GM10266 (cell line): ENCODE measurements around the gene GPSM1.

Experiments used
- DNase-seq: peaks from one replicate; pipeline ENCODE4 v3.0.0; 2012; ENCODE audit errors: extremely low spot score
- TF ChIP-seq, protein P1 (sequence below): IDR thresholded peaks from 2 replicates; pipeline ENCODE4 v1.5.1; 2012; ENCODE audit warnings: mild to moderate bottlenecking, low read depth; ENCODE audit not compliant: control insufficient read depth, insufficient read depth; ENCODE audit errors: missing control alignments

The GPSM1 gene

GRCh38 chr9:136321561-136321960, 5.8 kb upstream of the GPSM1 start:
- no peak for DNase-seq
- TF ChIP-seq, protein P1, sequence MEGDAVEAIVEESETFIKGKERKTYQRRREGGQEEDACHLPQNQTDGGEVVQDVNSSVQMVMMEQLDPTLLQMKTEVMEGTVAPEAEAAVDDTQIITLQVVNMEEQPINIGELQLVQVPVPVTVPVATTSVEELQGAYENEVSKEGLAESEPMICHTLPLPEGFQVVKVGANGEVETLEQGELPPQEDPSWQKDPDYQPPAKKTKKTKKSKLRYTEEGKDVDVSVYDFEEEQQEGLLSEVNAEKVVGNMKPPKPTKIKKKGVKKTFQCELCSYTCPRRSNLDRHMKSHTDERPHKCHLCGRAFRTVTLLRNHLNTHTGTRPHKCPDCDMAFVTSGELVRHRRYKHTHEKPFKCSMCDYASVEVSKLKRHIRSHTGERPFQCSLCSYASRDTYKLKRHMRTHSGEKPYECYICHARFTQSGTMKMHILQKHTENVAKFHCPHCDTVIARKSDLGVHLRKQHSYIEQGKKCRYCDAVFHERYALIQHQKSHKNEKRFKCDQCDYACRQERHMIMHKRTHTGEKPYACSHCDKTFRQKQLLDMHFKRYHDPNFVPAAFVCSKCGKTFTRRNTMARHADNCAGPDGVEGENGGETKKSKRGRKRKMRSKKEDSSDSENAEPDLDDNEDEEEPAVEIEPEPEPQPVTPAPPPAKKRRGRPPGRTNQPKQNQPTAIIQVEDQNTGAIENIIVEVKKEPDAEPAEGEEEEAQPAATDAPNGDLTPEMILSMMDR: no peak

- TF ChIP-seq, protein P1: no peak
- no peak for DNase-seq
Measured at GRCh38 chr9:136322756-136323330, 4.5 kb upstream of the GPSM1 start.

DNA sequence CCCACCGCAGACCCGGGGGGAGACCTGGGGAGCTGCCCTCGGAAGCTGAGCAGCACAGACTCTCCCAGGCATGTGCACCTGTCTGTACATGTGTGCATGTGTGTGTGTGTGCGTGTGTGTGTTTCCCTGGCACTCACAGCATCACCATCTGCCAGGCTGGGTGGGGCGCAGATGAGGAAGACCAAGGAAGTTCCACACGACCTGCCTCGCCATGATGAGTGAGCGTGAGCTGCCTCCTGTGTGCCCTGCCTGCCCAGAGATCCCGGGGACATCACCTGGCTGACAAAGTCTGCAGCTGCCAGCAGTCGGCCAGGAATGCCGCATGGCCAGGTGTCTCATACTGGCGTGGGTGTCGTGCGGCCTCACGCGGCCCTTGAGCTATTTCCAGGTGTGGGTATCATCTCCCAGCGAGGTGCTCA, 4.0 kb upstream of the GPSM1 start:
- TF ChIP-seq, protein P1: no peak

GRCh38 chr9:136324501-136325300, 2.6 kb upstream of the GPSM1 start:
- TF ChIP-seq, protein P1: no peak
- no peak for DNase-seq

More for the DNA sequence above, 4.0 kb upstream of the GPSM1 start:
- no peak for DNase-seq

DNA sequence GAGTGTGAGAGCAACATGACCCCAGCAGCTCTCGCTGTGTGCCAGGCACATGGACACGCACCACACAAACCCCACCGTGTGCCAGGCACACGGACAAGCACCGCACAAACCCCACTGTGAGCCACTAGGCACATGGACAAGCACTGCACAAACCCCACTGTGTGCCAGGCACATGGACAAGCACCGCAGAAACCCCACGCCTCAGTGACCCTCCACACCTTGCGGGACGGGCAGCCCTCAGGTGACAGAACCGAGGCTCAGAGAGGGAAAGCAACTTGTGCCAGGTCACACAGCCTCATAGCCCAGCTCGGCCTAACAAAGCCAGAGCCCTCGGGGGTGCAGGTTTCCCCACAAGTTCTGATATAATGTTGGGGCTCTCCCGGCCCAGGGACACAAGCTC, 2.0 kb upstream of the GPSM1 start:
- DNase-seq: no peak
- TF ChIP-seq, protein P1: no peak

DNA sequence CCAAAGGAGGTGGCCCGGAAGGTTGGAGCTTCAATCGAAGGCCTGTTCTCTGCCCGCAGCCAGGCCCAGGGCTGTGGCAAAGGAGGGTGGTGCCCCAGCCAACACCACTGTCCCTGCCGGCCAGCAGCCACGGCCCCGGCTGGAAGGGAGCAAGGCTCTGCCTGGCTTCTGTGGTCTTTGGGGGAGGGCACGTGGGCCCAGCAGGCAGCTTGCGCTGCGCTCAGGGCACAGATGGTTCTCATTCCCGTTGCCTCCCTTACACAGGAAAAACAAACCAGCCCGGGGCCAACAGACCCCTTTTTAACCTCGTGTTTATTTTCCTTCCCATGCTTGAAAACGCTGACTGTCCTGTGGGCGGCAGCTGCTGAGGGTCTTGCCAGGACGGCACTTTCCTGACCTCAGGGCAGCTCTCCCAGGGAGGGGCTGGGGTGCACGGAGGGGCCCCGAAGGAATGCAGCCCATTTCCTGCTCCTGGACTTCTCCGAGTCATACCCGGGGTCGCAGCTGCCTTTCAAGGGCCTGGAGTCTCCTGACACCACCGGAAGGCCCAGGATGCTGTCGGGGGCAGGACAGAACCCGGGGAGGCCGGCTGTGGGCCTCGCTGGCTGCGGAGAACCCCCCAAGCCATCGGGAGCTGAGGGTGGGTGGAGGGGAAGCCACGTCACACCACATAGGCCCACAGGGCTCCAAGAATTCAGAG, 1.1 kb upstream of the GPSM1 start:
- no peak for DNase-seq
- TF ChIP-seq, protein P1: no peak
